LNCaP clone FGC (cell line): ENCODE results near the gene PCBP3.
"Not testable (repeated sequence)": the region's sequence is repeated elsewhere in the genome, so short reads cannot be mapped to it uniquely, and the experiment has no call there.

Experiments
- DNase-seq: peaks from one replicate; pipeline ENCODE4 v3.0.0-alpha.2; 2011; ENCODE audit warnings: low read depth
- H3K4me3 ChIP-seq: 2 replicates; pipeline ENCODE4 v1.5.1; 2011; ENCODE audit warnings: mild to moderate bottlenecking, low read depth, low read length, control low read depth
- TF ChIP-seq, protein P1 (sequence below): IDR thresholded peaks from 2 replicates; pipeline ENCODE4 v1.5.1; 2012; ENCODE audit warnings: mild to moderate bottlenecking; ENCODE audit not compliant: control insufficient read depth, insufficient read depth; ENCODE audit errors: extremely low read depth

PCBP3 gene

DNA sequence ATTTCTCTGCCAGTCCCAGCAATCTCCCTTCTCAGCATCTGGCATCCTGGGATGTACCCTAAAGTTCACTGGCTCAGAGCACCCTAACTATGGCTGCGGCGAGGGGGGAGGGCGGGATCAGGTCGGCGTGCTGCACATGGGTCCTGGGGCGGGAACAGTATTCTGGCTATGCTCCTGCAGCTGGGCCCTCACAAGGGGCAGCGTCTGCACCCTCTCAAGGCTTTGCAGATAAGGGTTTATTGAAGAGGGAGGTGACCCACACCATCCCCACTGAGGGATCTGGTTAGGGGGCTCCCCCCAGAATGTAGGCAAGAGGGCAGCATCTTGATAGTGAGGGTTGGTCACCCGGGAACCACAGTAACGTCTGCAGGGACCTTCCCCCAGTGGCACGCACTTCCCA, 44.9 kb upstream of the PCBP3 start:
- no peak overlapping the region for H3K4me3 ChIP-seq
- TF ChIP-seq, protein P1, sequence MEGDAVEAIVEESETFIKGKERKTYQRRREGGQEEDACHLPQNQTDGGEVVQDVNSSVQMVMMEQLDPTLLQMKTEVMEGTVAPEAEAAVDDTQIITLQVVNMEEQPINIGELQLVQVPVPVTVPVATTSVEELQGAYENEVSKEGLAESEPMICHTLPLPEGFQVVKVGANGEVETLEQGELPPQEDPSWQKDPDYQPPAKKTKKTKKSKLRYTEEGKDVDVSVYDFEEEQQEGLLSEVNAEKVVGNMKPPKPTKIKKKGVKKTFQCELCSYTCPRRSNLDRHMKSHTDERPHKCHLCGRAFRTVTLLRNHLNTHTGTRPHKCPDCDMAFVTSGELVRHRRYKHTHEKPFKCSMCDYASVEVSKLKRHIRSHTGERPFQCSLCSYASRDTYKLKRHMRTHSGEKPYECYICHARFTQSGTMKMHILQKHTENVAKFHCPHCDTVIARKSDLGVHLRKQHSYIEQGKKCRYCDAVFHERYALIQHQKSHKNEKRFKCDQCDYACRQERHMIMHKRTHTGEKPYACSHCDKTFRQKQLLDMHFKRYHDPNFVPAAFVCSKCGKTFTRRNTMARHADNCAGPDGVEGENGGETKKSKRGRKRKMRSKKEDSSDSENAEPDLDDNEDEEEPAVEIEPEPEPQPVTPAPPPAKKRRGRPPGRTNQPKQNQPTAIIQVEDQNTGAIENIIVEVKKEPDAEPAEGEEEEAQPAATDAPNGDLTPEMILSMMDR = no peak
- no peak for DNase-seq

DNA sequence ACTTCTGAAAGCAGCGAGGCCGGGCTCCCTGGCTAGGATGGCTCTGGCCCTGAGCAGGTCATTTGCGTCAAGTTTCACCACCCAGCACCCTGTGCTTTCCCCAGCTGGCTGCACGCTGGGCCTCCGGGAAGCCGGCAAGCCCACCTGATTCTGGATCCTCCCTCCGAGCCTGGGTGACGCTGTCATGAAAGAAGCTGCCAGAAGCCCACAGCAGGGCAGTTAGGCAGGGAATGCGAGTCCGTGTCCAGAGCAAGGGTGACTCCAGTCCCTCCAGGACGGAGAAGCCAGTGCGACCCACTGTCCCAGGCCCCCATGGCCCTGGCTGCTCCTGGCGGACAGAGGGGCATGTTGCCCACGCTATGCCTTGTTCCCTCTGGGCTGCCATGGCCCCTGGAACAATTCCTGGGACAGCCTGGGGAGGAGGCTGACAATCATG, 44.4 kb upstream of the PCBP3 start:
- no peak for DNase-seq
- H3K4me3 ChIP-seq = no peak overlapping the region
- TF ChIP-seq, protein P1 = no peak

DNA sequence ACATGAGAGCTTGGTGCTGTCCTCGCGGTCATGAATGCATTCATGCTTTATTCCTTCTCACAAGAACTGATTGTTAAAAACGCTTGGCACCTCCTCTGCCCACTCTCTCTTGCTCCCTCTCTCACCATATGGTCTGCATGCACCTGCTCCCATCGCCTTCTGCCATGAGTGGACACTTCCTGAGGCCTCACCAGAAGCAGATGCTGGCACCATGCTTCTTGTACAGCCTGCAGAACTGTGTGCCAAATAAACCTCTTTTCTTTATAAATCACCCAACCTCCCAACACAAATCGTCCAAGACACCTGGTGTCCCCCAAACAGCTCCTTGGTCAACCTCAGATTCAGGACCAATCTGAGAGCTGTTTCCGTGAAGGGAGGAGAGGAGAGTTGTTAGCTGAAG, 43.3 kb upstream of the PCBP3 start:
- no peak overlapping the region for H3K4me3 ChIP-seq
- TF ChIP-seq, protein P1 = no peak

DNA sequence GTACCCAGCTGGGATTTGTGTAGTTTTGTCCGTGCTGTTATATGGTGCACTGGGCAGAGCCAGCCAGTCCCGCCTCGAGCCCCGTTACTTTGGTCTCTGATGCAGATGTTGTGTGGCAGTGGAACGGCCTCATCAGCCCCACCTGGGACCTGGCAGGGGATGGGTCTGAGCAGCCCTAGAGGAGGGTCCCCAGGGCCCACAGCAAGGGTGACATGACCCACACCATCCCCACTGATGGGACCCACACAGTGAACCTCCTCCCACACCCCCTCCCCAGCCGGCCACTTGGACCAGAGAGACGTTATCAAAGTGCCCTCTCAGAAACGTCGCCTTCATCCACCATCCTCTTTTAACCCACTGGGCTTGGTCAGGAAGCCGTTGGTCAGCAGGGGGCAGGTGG, 42.0 kb upstream of the PCBP3 start:
- TF ChIP-seq, protein P1 = no peak
- no peak overlapping the region for H3K4me3 ChIP-seq
- no peak for DNase-seq

More for the DNA sequence above, 43.3 kb upstream of the PCBP3 start:
- DNase-seq = no peak

DNA sequence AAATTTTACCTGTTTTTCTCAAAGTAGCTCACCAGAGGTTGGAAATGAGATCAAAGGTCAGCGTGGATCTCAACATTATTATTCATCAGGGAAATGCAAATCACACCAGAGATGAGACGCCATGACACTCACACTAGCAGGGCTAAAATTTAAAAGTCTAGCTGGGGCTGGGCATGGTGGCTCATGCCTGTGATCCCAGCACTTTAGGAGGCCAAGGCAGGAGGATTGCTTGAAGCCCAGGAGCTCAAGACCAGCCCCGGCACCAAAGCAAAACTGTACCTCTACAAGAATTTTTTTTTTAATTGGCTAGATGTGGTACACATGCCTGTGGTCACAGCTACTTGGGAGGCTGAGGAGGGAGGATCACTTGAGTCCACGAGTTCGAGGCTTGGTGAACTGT, 41.4 kb upstream of the PCBP3 start:
- no peak overlapping the region for H3K4me3 ChIP-seq
- TF ChIP-seq, protein P1 = no peak
- no peak for DNase-seq

DNA sequence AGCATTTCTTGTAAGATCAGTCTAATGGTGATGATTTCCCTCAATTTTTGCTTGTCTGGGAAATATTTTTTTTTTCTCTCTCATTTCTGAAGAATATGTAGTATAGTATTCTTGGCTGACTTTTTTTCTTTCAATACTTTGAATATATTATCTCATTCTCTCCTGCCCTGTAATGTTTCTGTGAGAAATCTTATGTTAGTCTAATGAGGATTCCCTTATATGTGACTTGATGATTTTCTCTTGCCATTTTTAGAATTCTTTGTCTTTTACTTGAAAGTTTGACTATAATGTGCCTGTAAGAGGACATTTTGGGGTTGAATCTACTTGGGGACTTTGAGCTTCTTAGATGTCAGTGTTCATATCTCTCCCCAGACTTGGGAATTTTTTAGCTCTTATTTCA, 40.0 kb upstream of the PCBP3 start:
- TF ChIP-seq, protein P1 = no peak
- no peak for DNase-seq
- no peak overlapping the region for H3K4me3 ChIP-seq

DNA sequence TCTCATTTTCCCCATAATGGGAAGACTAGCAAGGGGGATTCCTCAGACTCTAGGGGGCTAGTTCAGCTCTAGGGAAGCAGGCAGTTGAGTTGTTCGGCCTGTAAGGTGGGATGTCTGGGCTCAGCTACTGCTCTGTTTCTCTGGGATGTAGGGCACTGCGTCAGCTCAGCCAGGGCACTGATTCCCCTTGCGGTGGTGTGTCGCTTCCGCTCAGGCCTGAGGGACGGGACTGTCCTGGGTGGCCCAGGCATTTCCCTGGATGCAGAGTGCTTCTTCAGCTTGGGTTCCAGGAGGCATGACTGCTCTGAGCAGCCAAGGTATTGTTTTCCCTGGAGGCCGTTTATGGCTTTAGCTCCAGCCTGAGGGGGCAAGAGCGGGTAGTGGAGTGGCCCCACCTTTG, 38.8 kb upstream of the PCBP3 start:
- not testable (repeated sequence) for H3K4me3 ChIP-seq, DNase-seq
